Adipose tissue (tissue), 3 donors: ENCODE measurements around the gene CHD6. TPM values are rescaled to one million over a fixed set of nuclear protein-coding genes. Genes with fewer than 3 reads are reported as not detected.

Experiments
- H3K27ac ChIP-seq: one replicate; pipeline ENCODE4 v1.5.1; 2013; ENCODE audit warnings: low read depth, low read length
- WGBS, 3 donors: extraction: QIAGEN DNeasy Blood & Tissue Kit; methylation state at CpG; one replicate each; pipeline ENCODE4 v1.1.7; 2013; 5-methylcytosine and 5-hydroxymethylcytosine counted together
- polyA plus RNA-seq, 3 donors: library from polyadenylated mRNA; stranded (reverse); fragments of 200-250 nt; gene quantifications; one replicate each; pipeline ENCODE4 v1.2.3, GENCODE V29; 2013
- donor health status: healthy with polysubstance abuse.
- donor health status: Bipolar disorder and iron deficiency.
- donor health status: healthy.

Gene CHD6
- polyA plus RNA-seq, 3 donors = 4.1 to 6.5 (median 5.8) TPM

DNA sequence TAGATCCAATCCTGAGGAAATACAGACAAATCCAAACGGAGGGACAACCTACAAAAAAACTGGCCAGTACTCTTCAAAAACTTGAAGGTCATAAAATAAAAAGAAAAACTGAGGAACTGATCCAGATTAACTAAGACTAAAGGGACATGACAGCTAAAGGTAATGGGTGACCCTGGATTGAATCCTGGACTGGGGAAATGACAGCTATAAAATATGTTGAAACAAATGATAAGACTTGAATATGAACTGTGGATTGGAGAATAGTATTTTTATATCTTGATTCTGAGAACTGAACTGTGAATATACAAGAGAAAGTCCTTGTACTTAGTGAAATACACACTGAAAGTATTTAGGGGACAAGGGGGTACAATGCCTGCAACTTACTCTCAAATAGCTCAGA is 154.6 kb downstream of the CHD6 start:
- no peak overlapping the region for H3K27ac ChIP-seq
- WGBS, 3 donors = 91 to 100% (median 100%) methylated on average over 1 of the region's 1 CpG

DNA sequence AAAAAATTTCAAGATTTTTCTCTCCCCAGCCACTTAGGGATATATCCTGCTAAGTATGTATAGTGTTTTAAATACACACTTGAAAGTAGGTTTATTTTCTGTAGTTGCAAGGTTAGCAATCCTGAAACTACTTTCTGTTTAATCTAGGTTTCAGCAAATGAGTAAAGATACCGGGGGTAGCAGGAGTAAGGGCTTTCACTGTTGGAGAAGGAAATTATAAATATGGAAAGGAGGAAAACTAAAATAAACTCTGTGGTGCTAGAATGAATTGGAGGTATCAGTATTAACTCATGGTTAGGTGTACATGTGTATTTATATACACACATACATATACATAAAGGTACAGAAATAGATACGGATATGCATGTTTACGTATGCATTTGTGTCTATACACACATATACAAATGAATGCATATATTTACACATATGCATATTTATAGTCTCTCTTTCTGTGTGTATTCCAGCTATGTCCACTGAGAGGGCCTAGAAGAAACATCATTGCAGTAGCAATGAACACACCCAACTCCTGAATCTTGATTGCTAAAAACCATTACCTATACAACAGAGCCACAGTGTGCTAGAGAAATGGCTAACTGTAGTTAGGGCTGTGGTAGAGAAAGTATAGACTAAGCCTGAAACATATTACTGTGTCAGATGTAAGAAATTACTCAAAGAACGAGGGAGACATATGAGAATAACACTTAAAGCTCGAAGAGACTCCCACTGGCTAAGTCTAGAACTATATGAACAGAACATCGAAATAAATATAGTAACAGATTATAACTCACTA is 155.6 kb downstream of the CHD6 start:
- 94 to 97% (median 96%) methylated on average over 6 of the region's 6 CpGs for WGBS, 3 donors
- no peak overlapping the region for H3K27ac ChIP-seq

DNA sequence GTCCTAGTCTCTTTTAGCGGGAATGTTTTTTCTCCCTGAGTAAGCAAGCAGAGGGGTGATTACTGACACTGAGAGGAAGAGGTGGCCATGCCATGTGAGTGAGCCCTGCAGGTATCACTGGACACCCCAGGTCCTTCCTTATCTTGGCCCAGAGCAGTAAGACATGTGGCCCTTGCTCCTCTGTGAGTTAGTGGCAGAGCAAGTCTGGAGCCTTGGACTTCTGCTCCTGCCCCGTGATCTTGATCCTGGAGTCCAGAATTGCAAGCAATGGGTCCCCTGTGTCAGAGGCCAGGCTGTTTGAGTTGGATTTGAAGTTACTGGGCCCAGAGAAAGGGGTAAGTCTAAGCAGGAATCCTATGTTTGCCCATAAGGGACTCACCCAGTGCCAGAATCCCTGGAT is 159.4 kb downstream of the CHD6 start:
- WGBS, 3 donors = 91 to 100% (median 98%) methylated on average over 2 of the region's 2 CpGs
- no peak overlapping the region for H3K27ac ChIP-seq

DNA sequence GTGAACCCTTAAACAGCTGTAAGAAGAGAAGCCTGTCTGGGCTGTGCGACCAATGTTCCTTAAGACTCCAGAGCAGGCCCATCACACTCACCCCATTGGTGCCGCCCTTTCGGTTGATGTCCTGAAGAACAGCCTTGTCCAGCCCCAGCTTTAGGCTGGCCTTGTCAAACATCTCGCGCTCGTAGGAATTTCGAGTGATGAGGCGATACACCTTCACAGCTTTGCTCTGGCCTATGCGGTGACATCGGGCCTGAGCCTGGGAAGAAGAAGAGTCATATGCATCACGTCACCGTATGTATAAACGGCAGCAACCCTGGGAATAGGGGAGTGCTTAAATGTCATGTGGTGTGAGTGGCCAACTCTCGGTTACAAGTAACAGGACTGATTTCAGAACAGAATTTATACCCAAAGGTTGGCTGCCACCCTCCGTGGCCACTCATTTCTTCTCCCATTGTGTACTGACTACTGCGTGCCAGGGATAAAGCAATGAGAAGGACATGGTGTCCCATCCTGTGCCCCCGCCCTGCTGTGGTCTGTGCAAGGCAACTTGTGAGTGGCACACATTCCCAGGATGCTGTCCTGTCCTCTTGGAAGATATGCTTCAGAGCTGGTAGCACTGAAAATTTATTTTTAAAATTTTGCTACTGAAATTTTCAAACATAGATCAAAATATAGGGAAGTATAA is 160.9 kb downstream of the CHD6 start:
- no peak overlapping the region for H3K27ac ChIP-seq
- 97 to 98% (median 98%) methylated on average over 17 of the region's 17 CpGs for WGBS, 3 donors

DNA sequence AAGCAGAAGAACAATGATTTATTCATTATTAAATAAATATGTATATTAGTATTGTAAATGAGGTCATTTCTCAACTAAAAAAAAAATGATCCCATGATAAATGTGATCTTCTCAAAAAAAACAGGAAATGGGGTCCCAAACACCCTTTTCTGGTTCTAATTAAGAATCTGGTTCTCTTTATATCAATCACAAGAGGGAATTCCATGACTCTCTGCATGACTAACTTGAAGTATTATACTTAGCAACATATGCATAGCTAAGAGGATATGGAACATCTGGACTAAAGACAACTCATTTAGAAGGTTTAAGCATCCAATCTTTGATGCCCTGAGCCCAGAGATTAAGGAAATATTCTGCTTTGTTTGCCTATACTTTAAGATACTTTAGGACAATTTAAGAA is 161.8 kb downstream of the CHD6 start:
- no peak overlapping the region for H3K27ac ChIP-seq

DNA sequence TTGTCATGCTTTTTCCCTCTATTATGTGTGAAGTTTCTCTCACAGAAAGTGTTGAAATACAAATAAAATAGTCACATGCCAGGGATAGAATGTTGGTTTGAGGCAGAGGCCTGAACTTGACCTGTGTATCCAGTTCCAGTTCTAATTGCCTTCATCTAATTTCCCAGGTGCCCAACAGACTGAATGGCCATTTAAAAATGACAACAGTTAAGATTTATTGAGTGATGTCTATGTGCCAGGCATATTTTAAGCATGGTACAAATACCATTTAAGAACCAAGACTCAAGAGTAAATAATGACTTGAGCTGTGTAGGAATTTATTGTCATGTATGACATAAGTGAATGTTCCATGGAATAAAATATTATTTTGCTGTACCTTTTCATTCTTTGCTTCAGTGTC is 163.9 kb downstream of the CHD6 start:
- no peak overlapping the region for H3K27ac ChIP-seq

DNA sequence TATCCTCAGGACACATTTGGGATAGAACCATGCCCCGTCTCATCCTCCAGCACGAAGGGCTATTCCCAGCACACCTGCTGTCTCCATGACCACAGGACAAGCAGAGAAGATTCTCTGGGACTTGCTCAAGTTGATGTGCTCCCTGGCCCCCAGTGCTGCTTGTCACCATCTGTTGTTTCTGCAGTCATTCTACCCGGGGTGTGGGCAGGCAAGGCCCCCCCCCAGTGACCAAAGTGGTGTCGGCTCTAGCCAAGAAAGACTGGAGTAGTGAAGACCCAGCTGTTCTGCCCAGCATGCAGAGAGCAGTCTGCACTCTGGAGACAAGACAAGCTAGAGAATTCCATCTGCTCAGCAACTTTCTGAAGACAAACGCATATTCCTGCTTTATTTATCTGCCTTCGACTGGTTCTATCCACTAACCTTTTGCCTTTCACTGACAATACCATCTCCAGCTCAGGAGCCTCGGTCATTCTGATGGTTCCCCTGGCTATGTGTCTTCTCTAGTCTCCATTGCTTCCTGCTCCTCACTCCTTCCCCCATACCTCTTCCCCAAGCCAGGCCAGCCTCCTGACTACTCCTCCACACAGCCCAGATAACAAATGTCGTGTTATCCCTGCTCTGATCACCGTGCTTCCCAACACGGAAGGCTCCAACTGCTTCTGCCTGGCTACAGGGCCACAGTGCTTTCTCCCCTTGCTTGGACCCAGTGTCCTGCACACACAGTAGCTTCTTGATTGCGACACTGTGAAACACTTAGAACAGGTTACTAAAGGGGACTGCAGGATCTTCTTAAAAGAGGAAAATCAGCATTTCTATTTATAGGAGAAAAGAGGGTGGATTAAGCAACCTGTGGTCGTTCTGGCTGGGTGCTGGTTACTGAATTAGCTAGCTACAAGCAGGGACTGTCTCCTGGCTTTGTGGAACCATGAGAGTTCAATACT is 164.9 kb downstream of the CHD6 start:
- WGBS, 3 donors = 81 to 93% (median 82%) methylated on average over 12 of the region's 12 CpGs
- H3K27ac ChIP-seq = no peak overlapping the region

DNA sequence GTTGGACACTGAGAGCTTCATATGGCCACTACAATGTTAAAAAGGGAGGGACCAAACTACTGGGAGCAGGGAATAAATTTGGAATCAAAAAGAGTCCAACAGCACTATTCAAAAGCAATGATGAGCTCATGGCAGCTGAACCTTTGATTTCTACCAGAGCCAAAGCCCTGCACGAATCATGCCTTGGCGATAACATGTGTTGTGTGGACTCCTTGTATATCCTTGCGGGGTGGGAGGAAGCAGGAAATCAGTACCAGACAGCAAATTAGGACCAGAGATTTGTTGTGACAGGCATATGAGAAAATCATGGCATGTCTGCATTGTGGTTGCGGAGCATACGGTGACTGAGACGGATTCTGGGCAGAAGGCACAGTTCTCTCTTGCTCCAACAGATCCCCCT is 166.0 kb downstream of the CHD6 start:
- 93 to 95% (median 94%) methylated on average over 6 of the region's 6 CpGs for WGBS, 3 donors
- H3K27ac ChIP-seq = no peak overlapping the region

DNA sequence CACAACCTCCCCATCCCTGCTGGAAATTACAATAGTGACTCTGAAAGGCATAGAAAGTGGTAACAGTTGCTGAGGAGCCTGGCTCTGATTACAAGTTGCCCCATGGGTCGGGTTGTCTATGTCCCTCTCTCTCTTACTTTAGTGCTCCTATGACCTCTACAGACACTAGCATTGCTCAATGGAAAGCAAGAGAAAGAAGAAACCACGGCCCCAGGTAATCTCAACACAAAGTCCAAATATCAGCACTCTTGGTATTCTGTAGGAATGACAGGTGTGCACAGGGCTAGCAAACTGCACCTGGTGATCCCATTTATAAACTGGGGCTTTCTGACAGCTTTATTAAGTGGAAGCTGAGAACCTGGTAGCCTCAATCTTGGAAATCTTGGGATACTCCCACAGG is 171.2 kb downstream of the CHD6 start:
- 87 to 98% (median 90%) methylated on average over 2 of the region's 2 CpGs for WGBS, 3 donors
- H3K27ac ChIP-seq = no peak overlapping the region

DNA sequence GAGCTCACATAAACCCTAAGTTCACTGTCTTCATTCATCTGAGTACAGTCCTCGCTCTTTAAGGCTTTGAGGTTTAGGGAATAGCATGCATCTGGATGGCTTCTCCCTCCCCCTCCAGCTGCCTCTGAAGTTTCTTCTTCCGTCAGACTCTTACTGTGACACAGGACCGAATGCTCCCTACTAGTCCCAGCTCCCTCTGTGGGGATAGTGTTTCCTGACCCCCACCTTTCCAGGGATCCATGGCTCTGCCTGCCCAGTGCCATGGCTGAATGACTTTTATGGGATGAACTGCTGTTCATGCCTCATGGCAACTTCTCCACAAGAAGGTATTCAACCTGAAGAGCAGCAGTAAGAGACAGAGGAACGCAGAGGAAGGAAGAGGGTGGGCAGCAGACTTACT is 171.7 kb downstream of the CHD6 start:
- 94 to 97% (median 94%) methylated on average over 4 of the region's 4 CpGs for WGBS, 3 donors
- no peak overlapping the region for H3K27ac ChIP-seq

DNA sequence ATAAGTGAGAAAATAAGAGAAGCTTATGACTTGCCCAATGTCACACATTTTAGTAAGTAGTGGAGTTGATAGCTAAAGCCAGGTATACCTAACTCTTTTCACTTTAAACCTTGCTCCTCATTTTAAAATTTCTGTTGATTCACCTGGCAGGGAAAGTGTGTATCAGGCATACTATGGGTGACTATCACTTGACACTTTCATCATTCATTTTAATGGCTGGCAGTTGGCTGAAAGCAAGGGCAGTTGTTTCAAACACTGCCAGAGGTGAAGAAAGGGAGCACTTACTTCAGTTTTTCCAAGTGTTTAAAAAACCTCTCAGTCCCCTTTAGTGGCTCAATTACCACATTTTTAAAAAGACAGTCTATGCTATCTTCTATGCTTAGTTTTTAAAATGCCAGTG is 173.4 kb downstream of the CHD6 start:
- no peak overlapping the region for H3K27ac ChIP-seq

DNA sequence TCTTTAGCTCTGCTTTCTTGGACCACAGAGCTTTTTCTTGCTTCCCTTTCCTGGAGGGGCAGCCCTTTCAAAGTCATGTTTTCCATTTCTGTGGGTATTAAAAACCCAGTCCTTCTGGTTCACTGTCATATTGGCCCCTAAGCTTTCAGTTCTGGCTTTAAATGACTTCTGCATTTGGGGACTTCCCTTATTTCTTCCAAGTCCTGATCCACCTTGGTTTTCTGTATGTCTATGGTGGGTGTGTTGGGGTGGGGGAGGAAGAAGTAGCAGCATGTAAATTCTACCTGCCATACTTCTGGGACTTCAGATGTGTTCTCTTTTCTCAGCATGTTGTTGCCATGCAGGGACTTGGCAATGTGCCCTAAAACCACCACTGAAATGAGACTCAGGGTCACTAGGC is 174.5 kb downstream of the CHD6 start:
- H3K27ac ChIP-seq = no peak overlapping the region

DNA sequence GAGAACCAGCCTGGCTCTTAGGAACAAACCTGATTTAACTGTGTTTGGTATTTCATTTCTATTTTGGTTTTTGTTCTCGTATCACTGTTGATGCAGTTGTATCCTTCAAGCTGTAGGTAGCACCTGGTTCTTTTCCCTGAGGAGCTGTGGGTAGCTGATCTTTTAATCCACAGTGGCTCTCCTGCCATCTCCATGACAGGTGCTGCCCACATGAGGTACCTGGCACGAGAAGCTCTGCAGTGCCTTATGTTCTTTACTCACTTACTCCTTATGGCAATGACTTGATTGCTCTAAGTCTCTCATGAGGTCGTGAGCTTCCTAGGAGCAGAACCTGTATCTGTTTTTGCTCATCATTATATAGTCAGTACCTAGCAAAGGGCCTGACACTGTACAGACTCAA is 177.3 kb downstream of the CHD6 start:
- H3K27ac ChIP-seq = no peak overlapping the region

DNA sequence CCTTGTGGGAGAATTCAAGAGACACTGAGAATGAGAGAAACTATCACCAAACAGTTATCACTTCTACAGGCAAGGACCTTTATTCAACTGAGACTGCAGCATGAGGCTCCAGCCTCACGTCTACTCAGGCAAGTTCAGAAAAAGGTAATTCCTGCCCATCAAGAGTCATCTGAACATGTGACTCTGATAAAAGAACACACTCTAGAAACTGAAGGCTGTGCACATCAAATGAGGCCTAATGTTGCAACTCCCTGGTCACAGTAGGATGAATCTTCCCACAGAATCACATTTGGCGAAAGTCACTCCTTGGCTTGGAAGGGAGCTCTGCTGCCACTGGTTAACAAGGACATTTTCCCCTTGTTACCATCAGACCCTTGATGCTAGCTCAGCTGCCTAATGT is 180.3 kb downstream of the CHD6 start:
- WGBS, 3 donors = 55 to 66% (median 58%) methylated on average over 2 of the region's 2 CpGs
- no peak overlapping the region for H3K27ac ChIP-seq

More for the DNA sequence above, 177.3 kb downstream of the CHD6 start:
- WGBS, 3 donors = 53 to 87% (median 85%) methylated on average over 3 of the region's 3 CpGs

DNA sequence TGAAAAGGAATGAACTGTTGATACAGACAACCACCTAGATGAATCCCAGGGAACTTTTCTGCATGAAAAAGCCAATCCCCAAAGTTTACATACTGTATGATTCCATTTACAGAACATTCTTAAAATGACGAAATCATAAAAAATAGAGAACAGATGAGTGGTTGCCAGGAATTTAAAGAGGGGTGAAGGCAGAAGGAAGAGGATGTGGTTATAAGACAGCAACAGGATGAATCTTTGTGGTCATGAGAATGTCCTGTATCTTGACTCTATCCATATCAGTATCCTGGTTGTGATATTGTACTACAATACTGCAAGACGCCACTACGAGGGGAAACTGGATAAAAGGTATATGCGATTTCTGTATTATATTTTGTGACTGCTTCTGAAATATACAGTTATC is 181.5 kb downstream of the CHD6 start:
- 63 to 93% (median 64%) methylated on average over 4 of the region's 4 CpGs for WGBS, 3 donors
- no peak overlapping the region for H3K27ac ChIP-seq

DNA sequence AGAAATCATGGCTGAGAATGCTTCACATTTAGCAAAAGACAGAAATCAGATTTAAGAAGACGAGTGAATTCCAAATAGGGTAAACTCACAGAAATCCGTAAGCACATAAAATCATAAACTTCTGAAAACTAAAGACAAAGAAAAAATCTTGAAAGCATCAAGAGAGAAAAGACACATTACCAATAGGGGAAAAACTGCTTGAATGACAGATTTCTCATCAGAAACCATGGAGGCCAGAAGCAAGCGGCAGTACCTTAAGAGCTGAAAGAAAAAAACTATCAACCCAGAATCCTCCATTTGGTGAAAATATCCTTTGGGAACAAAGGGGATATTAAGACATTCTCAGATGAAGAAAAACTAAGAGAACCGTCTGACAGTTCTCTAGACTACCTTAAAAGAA is 185.0 kb downstream of the CHD6 start:
- WGBS, 3 donors = 81 to 88% (median 85%) methylated on average over 4 of the region's 4 CpGs
- no peak overlapping the region for H3K27ac ChIP-seq

DNA sequence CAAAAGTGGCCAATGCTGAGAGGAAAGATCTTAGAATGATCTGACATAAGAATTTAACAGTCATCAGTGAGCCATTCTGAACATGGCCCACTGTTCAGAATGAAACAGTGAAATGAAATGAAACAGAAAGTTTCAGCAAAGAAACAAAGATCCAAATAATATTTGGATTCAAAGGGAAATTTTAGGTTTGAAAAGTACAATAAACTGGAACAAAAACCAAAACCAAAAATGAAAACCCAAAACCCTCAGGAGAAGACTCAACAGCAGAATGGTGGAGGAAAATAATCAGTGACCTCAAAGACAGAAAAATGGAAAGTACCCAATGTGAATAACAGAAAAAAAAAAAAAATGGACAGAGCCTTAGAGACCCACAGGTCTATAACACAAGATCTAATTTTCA is 185.4 kb downstream of the CHD6 start:
- H3K27ac ChIP-seq = no peak overlapping the region

DNA sequence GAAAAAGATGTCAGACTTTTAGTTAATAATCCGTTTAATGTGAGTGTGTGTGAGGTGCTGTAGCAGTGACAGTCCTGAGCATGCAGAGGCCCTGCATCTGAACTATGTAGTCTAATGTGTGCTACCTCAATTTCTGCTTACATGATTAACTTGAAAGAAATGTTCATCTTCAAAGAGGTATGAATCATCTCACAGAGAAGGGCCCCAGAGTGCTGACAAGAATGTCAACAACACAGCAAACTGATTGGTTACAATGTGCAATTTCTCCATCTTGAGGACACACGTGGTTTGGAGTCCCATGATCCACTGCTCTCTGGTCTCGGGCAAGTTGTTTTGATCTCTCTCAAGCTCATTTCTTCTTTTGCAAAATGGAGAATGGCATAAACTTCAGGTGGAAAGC is 189.9 kb downstream of the CHD6 start:
- WGBS, 3 donors = 69 to 85% (median 77%) methylated on average over 3 of the region's 3 CpGs
- H3K27ac ChIP-seq = no peak overlapping the region

DNA sequence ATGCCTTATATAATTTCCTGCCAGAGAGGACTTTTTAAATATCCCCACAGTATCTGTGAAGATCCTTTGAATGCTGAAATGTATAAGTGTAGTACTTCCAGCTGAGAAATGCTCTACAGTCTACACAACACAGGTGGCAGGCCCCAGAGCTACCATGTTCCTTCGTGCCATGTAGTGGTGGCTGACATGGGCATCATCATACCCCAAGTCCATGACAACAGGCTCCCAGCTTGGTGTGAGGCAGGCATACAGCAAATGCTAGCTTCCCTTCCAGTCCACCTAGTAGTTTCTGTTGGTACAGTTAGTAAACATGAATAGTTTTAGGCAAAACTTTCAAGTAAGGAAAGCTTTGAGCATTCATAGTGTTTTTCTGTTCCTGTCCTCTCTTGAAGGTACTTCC is 190.3 kb downstream of the CHD6 start:
- no peak overlapping the region for H3K27ac ChIP-seq
- 67 to 89% (median 71%) methylated on average over 1 of the region's 1 CpG for WGBS, 3 donors
